NOMO-1 treated with DMSO at 0.1 percent for 48 hours (cell line): ENCODE results near the gene MSH2.
"Not testable (repeated sequence)": the region's sequence is repeated elsewhere in the genome, so short reads cannot be mapped to it uniquely, and the experiment has no call there.

Source experiments
- DNase-seq: peaks from one replicate; lab custom pipeline; 2025; ENCODE audit not compliant: unreplicated experiment; lab: John Stamatoyannopoulos, UW

The MSH2 gene

GRCh38 chr2:47406649-47407330 is 3.8 kb downstream of the MSH2 start:
- DNase-seq: not testable (repeated sequence)

GRCh38 chr2:47407976-47408375 is 5.0 kb downstream of the MSH2 start:
- DNase-seq: not testable (repeated sequence)

GRCh38 chr2:47414682-47415458 is 11.9 kb downstream of the MSH2 start:
- no peak for DNase-seq

GRCh38 chr2:47420214-47420613 is 17.3 kb downstream of the MSH2 start:
- no peak for DNase-seq

GRCh38 chr2:47420683-47421082 is 17.7 kb downstream of the MSH2 start:
- not testable (repeated sequence) for DNase-seq

- DNase-seq: no peak
These were observed 19.1 kb downstream of the MSH2 start for GRCh38 chr2:47422016-47422415.

- no peak for DNase-seq
These were observed 19.6 kb downstream of the MSH2 start for GRCh38 chr2:47422560-47422959.

- no peak for DNase-seq
These were observed 23.8 kb downstream of the MSH2 start for GRCh38 chr2:47426786-47427185.

- no peak for DNase-seq
These were observed 26.8 kb downstream of the MSH2 start for GRCh38 chr2:47429795-47430194.

GRCh38 chr2:47433006-47433405 is 30.1 kb downstream of the MSH2 start:
- DNase-seq: not testable (repeated sequence)

- DNase-seq: not testable (repeated sequence)
These were observed 30.5 kb downstream of the MSH2 start for GRCh38 chr2:47433445-47433844.

GRCh38 chr2:47437287-47437686 is 34.3 kb downstream of the MSH2 start:
- DNase-seq: peak; percentile 28

GRCh38 chr2:47438106-47438505 is 35.1 kb downstream of the MSH2 start:
- no peak for DNase-seq

GRCh38 chr2:47438783-47439182 is 35.8 kb downstream of the MSH2 start:
- no peak for DNase-seq

- no peak for DNase-seq
These were observed 48.8 kb downstream of the MSH2 start for GRCh38 chr2:47451790-47452189.

GRCh38 chr2:47452761-47453160 is 49.8 kb downstream of the MSH2 start:
- no peak for DNase-seq

GRCh38 chr2:47454818-47455217 is 51.9 kb downstream of the MSH2 start:
- DNase-seq: not testable (repeated sequence)

GRCh38 chr2:47455411-47455810 is 52.5 kb downstream of the MSH2 start:
- DNase-seq: no peak

GRCh38 chr2:47456851-47457250 is 53.9 kb downstream of the MSH2 start:
- peak; percentile 88 for DNase-seq

- peak; percentile 80 for DNase-seq
These were observed 54.3 kb downstream of the MSH2 start for GRCh38 chr2:47457268-47457667.

- no peak for DNase-seq
These were observed 56.1 kb downstream of the MSH2 start for GRCh38 chr2:47459021-47459420.

- no peak for DNase-seq
These were observed 57.8 kb downstream of the MSH2 start for GRCh38 chr2:47460766-47461165.
